Panc1 (cell line): ENCODE data around the gene IL1A.

Experiments used
- CTCF ChIP-seq: fragments of 450-650 bp; IDR thresholded peaks from 2 replicates; pipeline ENCODE4 v1.5.1; 2017; ENCODE audit warnings: mild to moderate bottlenecking
- POLR2AphosphoS5 ChIP-seq: IDR thresholded peaks from 2 replicates; pipeline ENCODE4 v1.6.1; 2012; ENCODE audit warnings: mild to moderate bottlenecking, low read depth, low read length, moderate library complexity

- TF ChIP-seq CTCF (no peak), POLR2AphosphoS5 (no peak)
These were observed 41.4 kb upstream of the IL1A start for GRCh38 chr2:112825706-112826105.
